HG03520 (cell line): Measurements from ENCODE around the gene ZP4.

ENCODE experiments used
- ATAC-seq: cut with Tn5 transposase; IDR thresholded peaks from one replicate; pipeline ENCODE4 v1.9.1; 2021; ENCODE audit warnings: mild to moderate bottlenecking, moderate library complexity; ENCODE audit not compliant: unreplicated experiment

The ZP4 gene

GRCh38 chr1:237890822-237891221 lies at the start of gene ZP4:
TSS of gene ZP4 (minus strand) at chr1:237890922. CDS start at chr1:237890635, 287 bp downstream.
- no peak for ATAC-seq

GRCh38 chr1:237938553-237938952 lies 47.8 kb upstream of the ZP4 start:
- no peak for ATAC-seq

DNA sequence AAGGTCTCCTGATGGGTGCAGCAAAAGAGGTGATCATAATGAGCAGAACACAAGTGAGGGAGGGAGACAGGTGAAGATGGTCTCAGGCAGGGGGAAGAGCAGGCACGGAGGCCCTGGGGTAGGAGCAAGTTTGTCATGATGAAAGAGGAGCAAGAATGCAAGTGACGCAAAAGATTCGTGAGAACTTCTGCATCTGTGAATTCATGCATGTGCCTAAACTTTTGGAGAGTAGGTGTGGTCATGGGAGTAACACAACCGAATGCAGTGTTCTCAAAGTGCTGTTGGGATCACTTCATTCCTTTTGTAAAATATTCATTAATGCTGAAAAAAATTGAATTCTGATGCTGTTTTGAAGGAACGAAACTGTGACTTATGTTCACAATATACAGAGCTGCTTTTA lies 47.3 kb upstream of the ZP4 start:
- no peak for ATAC-seq

GRCh38 chr1:237932816-237933215 lies 42.1 kb upstream of the ZP4 start:
- no peak for ATAC-seq

DNA sequence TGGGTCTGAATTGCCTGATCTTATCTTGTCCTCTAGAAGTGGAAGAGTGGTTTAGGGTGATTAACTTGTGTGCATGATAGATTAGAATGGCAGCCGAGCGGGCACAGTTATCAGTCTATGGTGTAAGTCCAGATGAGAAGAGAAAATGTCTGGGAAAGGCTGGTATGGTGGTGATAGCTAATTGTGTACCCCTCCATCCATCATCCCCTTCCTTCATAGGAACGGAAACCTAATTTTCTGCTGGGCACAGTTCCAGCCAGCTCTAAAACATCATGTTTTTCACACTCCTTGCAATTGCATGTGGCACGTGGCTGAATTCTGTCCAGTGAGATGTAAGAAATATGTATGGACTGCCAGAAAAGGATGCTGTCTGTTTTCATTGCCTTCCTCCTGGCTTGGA lies 40.9 kb upstream of the ZP4 start:
- no peak for ATAC-seq

GRCh38 chr1:237927198-237927597 lies 36.5 kb upstream of the ZP4 start:
- no peak for ATAC-seq

DNA sequence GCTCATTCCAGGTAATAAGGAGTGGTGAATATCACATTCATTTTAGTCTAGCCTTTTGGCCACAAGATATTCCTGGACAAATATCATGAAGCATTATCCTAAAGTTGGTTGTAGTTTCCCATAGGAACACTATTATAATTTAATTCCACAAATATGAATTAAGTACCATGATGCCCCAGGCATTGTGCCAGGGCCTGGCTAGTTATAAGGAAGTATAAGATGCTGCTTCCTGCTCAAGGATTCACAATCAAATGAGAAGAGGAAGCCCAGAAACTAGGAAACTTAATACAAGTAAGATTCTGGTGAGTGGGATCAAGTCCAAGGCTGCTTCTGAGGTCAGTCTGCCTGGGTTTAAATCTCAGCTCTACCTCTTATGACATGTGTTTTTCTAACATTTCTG lies 30.6 kb upstream of the ZP4 start:
- ATAC-seq, result no peak

GRCh38 chr1:237913345-237913744 lies 22.6 kb upstream of the ZP4 start:
- no peak for ATAC-seq

- no peak for ATAC-seq
Observed at GRCh38 chr1:237911911-237912310, 21.2 kb upstream of the ZP4 start.

DNA sequence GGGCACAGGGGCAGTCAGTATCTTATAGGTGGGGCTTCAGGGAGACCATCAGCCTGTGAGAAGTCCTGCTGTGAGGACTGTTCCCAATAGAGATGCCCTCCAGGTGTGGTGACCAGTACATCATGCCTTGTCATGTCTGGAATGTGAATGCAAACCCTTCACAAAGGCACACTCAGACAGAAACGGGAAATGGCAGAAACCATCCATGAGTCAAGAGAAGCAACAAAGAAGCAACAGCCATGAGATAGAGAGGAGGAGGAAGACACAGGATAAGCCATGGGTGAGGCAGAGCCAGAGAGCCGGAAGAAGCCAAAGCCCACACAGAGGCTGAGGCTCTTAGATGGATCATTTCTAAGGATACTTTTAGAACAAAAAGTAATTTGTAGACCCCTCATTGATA lies 20.1 kb upstream of the ZP4 start:
- no peak for ATAC-seq

- no peak for ATAC-seq
Observed at GRCh38 chr1:237903961-237904360, 13.2 kb upstream of the ZP4 start.

GRCh38 chr1:237902960-237903743 lies 12.4 kb upstream of the ZP4 start:
- ATAC-seq, result no peak

DNA sequence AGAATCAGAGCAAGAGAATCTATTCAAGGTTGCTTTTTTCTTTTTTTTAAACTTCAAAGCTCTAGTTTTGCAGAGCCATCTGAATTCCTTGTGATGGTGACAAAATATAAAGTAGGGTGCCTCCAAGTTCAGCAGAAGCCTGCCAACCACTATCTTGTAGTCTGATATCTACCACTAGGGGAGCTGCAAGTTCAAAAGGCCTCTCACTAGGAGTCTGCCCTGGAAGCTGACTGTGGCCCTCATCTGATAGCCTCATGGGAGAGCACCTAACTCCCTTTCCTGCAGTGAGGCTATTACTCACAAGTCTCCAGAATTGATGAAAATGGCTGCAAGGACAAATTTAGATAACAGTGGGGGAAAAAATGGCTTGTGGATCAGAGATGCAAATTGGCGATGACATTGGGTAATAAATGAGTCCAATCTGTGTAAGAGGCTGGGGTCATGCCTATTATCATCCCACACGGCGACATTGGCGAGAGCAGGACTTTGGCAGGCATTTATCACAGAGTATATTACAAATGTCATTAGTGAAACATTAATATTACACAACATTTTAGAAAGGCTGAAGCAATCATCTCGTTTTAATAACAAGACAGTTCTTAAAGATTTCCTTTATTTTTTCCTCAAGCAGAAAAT lies 10.7 kb upstream of the ZP4 start:
- ATAC-seq, result no peak

DNA sequence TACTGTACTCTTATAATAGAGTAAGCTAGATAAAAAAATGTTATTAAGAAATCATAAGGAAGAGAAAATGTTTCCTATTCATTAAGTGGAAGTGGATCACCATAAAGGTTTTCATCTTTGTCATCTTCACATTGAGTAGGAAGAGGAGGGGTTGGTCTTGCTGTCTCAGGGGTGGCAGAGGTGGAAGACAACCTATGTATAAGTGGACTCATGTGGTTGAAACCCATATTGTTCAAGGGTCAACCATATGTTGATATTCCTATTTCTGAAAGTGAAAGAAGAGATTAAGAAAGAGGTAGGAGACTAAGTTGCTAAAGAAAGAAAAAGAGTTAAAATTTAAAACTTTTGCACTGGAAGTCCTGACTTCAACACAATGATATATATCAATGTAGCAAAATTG lies 4.9 kb upstream of the ZP4 start:
- no peak for ATAC-seq

GRCh38 chr1:237894131-237894530 lies 3.4 kb upstream of the ZP4 start:
- ATAC-seq, result no peak

DNA sequence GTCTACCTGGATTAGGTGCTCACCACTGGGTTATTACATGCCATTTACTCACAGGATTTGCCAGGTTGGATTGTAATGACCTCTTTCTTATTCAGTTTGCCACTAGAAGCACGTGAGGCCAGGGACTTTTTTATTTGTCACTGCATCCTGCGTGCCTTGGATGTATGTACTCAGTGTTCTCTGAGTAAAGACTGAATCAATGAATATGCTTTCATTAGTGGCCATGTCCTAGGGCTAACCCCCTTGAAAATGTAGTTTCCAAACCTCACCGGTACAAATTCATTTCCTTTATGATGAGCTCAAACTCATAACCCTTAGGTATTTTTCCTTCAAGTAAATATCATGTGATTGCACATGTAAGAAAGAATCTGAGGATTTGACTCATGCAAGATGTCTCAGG lies 1.3 kb upstream of the ZP4 start:
- no peak for ATAC-seq

- ATAC-seq, result no peak
Observed at GRCh38 chr1:237891266-237891665, 544 bp upstream of the ZP4 start.

DNA sequence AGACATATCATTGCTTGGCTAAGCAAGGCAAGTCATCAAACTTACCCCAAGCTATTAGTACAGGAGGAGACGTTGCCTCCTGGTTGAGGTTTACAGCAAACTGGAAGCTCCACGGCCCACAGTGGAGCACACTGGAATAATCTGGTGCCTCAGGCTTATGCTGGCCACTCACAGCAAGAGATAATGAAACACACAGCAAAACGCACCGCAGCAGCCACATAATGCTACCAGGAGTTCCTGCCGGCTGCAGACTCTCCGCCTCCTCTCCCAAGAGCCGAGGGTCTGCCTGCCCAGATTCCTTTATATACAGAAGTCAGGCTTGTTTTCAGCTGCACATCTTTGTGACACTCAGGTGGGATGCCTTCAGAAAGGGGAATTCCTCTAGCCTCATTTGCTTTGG lies 306 bp downstream of the ZP4 start:
- ATAC-seq, result no peak

- ATAC-seq, result no peak
Observed at GRCh38 chr1:237888143-237888542, 2.6 kb downstream of the ZP4 start.

GRCh38 chr1:237887542-237887941 lies 3.2 kb downstream of the ZP4 start:
- no peak for ATAC-seq

DNA sequence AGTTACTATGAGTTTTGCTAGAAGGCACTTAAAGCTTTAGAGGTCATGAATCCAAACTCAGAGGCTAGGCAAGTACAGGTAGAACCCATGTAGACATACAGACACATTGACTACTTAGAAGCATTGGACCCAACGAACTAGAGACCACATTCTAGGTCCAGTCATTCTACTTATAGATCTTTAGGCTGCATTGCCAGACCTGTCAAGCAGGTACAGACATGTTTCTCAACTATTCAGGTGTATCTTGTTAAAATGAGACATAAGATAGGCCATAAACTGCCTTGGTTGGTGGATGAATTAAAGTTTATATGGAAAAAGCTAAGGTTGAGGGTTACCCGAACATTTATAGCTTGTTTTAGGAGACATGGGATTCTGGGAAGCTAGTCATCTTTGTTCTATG lies 6.5 kb downstream of the ZP4 start:
- ATAC-seq, result no peak

DNA sequence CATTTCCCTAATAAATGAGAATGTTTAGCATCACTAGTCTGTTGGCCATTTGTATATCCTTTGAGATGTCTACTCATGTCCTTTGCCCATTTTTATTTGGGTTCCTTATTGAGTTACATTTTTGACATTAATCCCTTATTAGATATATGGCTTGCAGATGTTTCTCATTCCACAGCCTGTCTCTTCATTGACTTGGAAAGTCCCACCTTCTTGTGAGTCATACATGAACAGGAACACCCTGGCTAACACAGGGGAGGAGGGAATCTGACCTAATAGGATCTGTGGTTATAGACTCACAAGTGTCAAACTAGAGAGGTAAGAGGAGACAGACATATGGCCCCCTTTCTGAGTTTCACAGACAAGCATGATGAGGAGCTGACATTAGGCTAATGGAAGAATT lies 11.5 kb downstream of the ZP4 start:
- ATAC-seq, result no peak

DNA sequence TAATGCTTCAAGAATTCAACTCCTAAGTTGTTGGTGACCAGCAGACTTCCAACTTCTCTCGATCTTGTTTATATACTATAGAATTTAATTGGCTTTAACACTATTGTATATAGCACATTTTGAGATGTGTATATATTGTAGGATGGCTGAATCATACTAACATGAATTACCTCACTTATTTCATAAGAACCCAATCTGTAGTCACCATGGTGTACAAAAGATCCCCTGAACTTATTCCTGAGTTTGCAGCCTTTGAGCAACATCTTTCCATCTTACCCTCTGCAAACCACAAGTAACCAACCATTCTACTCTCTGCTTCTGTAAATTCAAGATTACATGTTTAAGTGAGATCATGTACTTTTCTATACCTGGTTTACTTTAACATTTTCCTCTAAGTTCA lies 12.3 kb downstream of the ZP4 start:
- no peak for ATAC-seq
